GM12873 (cell line): Measurements from ENCODE around the gene CST4.

Experiments used
- CTCF ChIP-seq: IDR thresholded peaks from 2 replicates; pipeline ENCODE4 v1.5.1; 2012; ENCODE audit warnings: low read depth, mild to moderate bottlenecking, moderate library complexity, low read length, control low read depth; ENCODE audit not compliant: insufficient read depth; ENCODE audit errors: missing control alignments

CST4 gene

GRCh38 chr20:23653400-23653938 lies 35.4 kb downstream of the CST4 start:
- TF ChIP-seq CTCF = no peak

- no peak for TF ChIP-seq CTCF
Observed at GRCh38 chr20:23652926-23653325, 35.9 kb downstream of the CST4 start.

GRCh38 chr20:23652371-23652770 lies 36.5 kb downstream of the CST4 start:
- no peak for TF ChIP-seq CTCF

GRCh38 chr20:23651117-23651516 lies 37.7 kb downstream of the CST4 start:
- no peak for TF ChIP-seq CTCF

GRCh38 chr20:23649830-23650417 lies 38.9 kb downstream of the CST4 start:
- no peak for TF ChIP-seq CTCF

GRCh38 chr20:23649242-23649641 lies 39.6 kb downstream of the CST4 start:
- TF ChIP-seq CTCF = no peak

GRCh38 chr20:23647346-23647745 lies 41.5 kb downstream of the CST4 start:
- TF ChIP-seq CTCF = no peak
